Parathyroid adenoma (tissue), 2 donors: Measurements from ENCODE around the gene SOX5.
"Not testable (repeated sequence)": the region's sequence is repeated elsewhere in the genome, so short reads cannot be mapped to it uniquely, and the experiment has no call there.

Experiments used
- H2AFZ ChIP-seq: fragments of 300-600 bp; sonication (generic); one replicate; pipeline ENCODE4 v1.7.0; 2017; ENCODE audit warnings: antibody characterized with exemption, mild to moderate bottlenecking
- H3K27ac ChIP-seq: fragments of 300-600 bp; sonication (generic); one replicate; pipeline ENCODE4 v1.7.0; 2017
- H3K27me3 ChIP-seq: fragments of 300-600 bp; sonication (generic); one replicate; pipeline ENCODE4 v1.7.0; 2017; ENCODE audit warnings: low read length; ENCODE audit not compliant: control insufficient read depth, insufficient read depth
- H3K36me3 ChIP-seq: fragments of 300-600 bp; sonication (generic); one replicate; pipeline ENCODE4 v1.7.0; 2017; ENCODE audit warnings: low read length; ENCODE audit not compliant: control insufficient read depth, insufficient read depth
- H3K4me1 ChIP-seq: fragments of 300-600 bp; sonication (generic); one replicate; pipeline ENCODE4 v1.7.0; 2017; ENCODE audit warnings: control low read depth
- H3K4me2 ChIP-seq: fragments of 300-600 bp; sonication (generic); one replicate; pipeline ENCODE4 v1.7.0; 2017; ENCODE audit warnings: low read length
- H3K4me3 ChIP-seq: fragments of 300-600 bp; sonication (generic); one replicate; pipeline ENCODE4 v1.7.0; 2017; ENCODE audit warnings: low read depth, low read length
- H3K79me2 ChIP-seq: fragments of 300-600 bp; sonication (generic); one replicate; pipeline ENCODE4 v1.7.0; 2017; ENCODE audit warnings: control low read depth
- H3K9ac ChIP-seq: fragments of 300-600 bp; sonication (generic); one replicate; pipeline ENCODE4 v1.7.0; 2017; ENCODE audit warnings: mild to moderate bottlenecking
- H3K9me3 ChIP-seq: fragments of 300-600 bp; sonication (generic); one replicate; pipeline ENCODE4 v1.7.0; 2017; ENCODE audit warnings: low read length; ENCODE audit not compliant: control insufficient read depth
- TF ChIP-seq, protein P1 (sequence below): fragments of 300-600 bp; sonication (generic); IDR thresholded peaks from one replicate; pipeline ENCODE4 v1.7.0; 2017; ENCODE audit warnings: antibody characterized with exemption, mild to moderate bottlenecking
- donor health status: primary hyperparathyroidism.

SOX5 gene

GRCh38 chr12:23830210-23830609 is 119.3 kb downstream of the SOX5 start:
- no peaks in the 10 kb centered on the region for H3K4me1 ChIP-seq
- H3K79me2 ChIP-seq, result no peaks in the 10 kb centered on the region
- TF ChIP-seq, protein P1, sequence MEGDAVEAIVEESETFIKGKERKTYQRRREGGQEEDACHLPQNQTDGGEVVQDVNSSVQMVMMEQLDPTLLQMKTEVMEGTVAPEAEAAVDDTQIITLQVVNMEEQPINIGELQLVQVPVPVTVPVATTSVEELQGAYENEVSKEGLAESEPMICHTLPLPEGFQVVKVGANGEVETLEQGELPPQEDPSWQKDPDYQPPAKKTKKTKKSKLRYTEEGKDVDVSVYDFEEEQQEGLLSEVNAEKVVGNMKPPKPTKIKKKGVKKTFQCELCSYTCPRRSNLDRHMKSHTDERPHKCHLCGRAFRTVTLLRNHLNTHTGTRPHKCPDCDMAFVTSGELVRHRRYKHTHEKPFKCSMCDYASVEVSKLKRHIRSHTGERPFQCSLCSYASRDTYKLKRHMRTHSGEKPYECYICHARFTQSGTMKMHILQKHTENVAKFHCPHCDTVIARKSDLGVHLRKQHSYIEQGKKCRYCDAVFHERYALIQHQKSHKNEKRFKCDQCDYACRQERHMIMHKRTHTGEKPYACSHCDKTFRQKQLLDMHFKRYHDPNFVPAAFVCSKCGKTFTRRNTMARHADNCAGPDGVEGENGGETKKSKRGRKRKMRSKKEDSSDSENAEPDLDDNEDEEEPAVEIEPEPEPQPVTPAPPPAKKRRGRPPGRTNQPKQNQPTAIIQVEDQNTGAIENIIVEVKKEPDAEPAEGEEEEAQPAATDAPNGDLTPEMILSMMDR, result no peak
- H3K36me3 ChIP-seq, result no peaks in the 10 kb centered on the region
- H3K27me3 ChIP-seq, result no peaks in the 10 kb centered on the region
- H3K9me3 ChIP-seq, result no peaks in the 10 kb centered on the region
- H3K9ac ChIP-seq, result no peak overlapping the region
- no peak overlapping the region for H3K27ac ChIP-seq
- no peak overlapping the region for H2AFZ ChIP-seq
- no peak overlapping the region for H3K4me2 ChIP-seq
- no peak overlapping the region for H3K4me3 ChIP-seq

DNA sequence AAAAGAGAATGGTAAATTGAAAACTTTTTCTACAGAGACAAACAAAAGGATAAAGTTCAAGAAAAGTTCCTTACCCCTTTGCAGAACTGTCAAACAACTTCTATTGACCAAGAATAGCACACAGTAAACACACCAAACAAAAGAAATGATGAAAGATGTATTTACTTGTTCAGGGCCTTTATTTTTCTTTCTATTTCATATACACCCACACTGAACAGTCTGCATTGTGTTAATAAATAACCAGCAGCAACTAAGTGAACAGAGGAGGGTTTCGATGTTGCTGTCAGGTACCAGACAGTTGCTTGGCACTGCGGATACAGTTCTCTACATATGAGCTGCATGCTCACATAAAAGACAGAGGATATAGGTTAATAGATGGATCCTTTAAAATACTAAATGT is 122.1 kb downstream of the SOX5 start:
- H3K27ac ChIP-seq, result no peak overlapping the region

GRCh38 chr12:23825124-23825523 is 124.3 kb downstream of the SOX5 start:
- H3K36me3 ChIP-seq, H3K4me2 ChIP-seq, H2AFZ ChIP-seq, H3K27me3 ChIP-seq, H3K79me2 ChIP-seq, H3K27ac ChIP-seq, H3K4me1 ChIP-seq, H3K4me3 ChIP-seq, H3K9me3 ChIP-seq, H3K9ac ChIP-seq: not testable (repeated sequence)

More for the DNA sequence above, 122.1 kb downstream of the SOX5 start:
- Histone ChIP-seq H3K9me3 (no peaks in the 10 kb centered on the region), H3K79me2 (no peaks in the 10 kb centered on the region), H3K36me3 (no peaks in the 10 kb centered on the region), H3K9ac (no peak overlapping the region), H2AFZ (no peak overlapping the region), H3K4me2 (no peak overlapping the region), H3K27me3 (no peaks in the 10 kb centered on the region), H3K4me3 (no peak overlapping the region), H3K4me1 (no peaks in the 10 kb centered on the region)
- TF ChIP-seq, protein P1, result no peak

DNA sequence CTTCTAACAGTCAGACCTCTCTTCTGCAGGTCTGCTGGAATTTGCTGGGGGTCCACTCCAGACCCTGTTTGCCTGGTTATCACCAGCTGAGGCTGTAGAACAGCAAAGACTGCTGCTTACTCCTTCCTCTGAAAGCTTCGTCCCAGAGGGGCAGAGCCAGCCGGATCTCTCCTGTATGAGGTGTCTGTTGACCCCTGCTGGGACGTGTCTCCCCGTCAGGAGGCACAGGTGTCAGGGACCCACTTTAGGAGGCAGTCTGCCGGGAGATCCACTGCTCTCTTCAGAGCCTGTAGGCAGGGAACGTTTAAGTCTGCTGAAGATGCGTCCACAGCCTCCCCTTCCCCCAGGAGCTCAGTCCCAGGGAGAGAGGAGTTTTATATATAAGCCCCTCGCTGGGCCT is 125.1 kb downstream of the SOX5 start:
- no peaks in the 10 kb centered on the region for H3K4me1 ChIP-seq
- H3K4me3 ChIP-seq, result no peak overlapping the region
- H3K4me2 ChIP-seq, result no peak overlapping the region
- no peaks in the 10 kb centered on the region for H3K79me2 ChIP-seq
- TF ChIP-seq, protein P1, result no peak
- H3K9ac ChIP-seq, result no peak overlapping the region
- H3K27ac ChIP-seq, result no peak overlapping the region
- H3K9me3 ChIP-seq, result no peaks in the 10 kb centered on the region
- no peaks in the 10 kb centered on the region for H3K27me3 ChIP-seq
- no peak overlapping the region for H2AFZ ChIP-seq
- no peaks in the 10 kb centered on the region for H3K36me3 ChIP-seq

GRCh38 chr12:23822883-23823282 is 126.6 kb downstream of the SOX5 start:
- not testable (repeated sequence) for H3K4me2 ChIP-seq, H3K4me1 ChIP-seq, H2AFZ ChIP-seq, H3K27ac ChIP-seq, H3K79me2 ChIP-seq, H3K9me3 ChIP-seq, H3K27me3 ChIP-seq, H3K36me3 ChIP-seq, H3K4me3 ChIP-seq, H3K9ac ChIP-seq

DNA sequence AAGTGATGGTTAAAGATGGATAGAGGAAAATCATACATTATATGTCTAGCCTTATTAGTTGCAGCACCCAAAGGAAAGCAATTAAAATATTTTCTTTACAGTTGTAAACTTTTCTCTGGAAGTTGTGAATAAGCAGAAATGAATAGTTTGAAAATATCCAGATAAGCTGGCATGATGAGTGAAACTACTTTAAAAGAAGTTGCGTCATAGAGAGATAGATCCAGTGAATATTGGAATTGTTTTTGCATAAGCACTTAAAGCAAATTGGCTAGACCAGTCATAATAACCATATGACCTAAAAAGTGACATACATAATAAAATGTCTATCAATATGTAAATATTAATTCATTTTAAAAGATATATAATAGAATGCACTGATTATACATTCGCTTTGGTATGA is 132.1 kb downstream of the SOX5 start:
- TF ChIP-seq, protein P1, result no peak
- Histone ChIP-seq H3K9ac (no peak overlapping the region), H3K36me3 (no peaks in the 10 kb centered on the region), H2AFZ (no peak overlapping the region), H3K79me2 (no peaks in the 10 kb centered on the region), H3K4me3 (no peak overlapping the region), H3K27ac (no peak overlapping the region), H3K27me3 (no peaks in the 10 kb centered on the region), H3K4me1 (no peaks in the 10 kb centered on the region), H3K9me3 (no peaks in the 10 kb centered on the region), H3K4me2 (no peak overlapping the region)
